Measurements from ENCODE around the gene CCDC71.

Gene CCDC71

DNA sequence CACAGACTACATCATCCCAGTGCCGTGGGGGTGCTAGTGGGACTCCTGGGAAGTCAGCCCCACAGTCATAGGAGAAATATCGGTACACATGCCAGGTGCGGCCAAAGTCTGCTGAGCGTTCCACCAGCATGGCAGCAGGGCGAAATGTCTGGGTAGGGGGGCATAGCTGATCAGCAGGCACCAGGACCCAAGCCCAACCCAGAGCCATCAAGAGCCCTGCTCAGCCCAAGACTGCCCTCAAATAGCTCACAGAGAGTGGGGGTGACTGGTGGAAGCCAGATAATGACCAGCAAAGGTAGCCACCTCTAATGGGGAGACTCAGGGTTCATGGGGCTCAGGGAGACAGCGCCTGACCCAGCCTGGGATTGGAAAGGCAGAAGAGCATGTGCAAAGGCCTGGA lies 34.6 kb downstream of the CCDC71 start:
- no peak for DNase-seq (ENCODE audit: low spot score)

DNA sequence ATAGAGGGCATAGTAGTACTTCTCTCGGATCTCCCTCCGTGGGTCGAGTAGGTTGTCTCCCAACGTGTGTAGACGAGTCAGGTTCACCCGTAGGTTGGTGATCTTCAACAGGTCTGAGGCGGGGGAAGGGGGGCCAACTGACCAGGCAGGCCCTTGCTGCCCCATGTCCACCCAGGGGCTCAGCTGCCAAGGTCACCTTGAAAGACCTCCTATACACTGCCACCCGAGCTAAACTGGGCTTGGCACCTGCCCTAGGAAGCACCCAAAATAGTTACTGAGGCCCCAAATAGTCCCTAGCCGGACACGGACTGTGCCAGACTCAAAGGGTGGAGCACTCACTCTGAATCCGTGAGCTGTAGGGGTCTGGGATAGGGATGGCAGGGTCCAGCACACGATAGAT lies 35.1 kb downstream of the CCDC71 start:
- no peak for DNase-seq (ENCODE audit: low spot score)

DNA sequence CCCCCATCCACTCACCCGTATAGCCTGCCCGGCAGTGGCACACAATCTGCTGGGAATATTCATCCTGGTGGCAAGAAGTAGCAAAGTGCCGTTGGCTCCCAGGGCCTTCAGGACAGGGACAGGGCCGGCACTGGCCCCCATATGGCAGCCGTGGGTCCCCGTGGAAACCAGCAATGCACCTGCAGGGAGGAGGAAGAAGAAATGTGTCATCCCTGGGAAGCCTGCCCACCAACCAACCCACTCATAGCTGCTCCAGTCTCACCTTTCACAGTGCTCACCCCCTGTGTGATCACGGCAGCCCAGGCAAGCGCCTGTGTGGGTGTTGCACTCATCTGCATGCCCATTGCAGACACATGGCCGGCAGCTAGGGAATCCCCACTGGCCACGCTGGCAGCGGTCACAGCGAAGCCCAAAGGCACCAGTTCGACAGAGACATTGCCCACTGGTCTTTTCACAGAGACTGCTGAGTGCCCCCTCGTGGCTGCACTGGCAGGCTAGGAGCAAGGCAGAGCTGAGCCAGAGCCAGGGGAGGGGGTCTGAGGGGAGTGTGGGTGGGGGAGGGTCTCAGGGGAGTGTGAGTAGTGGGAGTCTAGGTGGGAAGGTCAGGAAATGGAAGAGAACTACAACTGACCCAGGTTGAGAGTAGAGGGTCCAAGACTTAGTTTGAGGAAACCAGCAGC lies 41.0 kb downstream of the CCDC71 start:
- DNase-seq (ENCODE audit: low spot score), result no peak

DNA sequence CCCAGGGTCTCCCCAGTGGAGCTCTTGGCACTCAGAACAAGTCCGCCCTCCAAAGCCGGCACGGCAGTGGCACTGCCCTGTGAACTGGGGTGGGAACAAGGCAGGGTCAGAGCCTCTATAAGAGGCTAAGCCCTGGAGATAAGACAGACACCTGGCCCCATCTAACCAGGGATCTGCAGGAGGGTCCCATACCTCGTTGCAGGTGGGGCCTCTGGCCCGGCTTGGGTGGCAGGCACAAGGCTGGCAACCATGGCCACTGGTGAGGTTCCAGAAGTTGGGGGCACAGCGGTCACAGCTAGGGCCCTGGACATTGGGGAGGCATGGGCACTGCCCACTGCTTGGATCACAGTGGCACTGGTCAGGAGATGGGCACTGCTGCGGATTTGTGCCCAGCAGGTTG lies 41.9 kb downstream of the CCDC71 start:
- no peak for DNase-seq (ENCODE audit: low spot score)

DNA sequence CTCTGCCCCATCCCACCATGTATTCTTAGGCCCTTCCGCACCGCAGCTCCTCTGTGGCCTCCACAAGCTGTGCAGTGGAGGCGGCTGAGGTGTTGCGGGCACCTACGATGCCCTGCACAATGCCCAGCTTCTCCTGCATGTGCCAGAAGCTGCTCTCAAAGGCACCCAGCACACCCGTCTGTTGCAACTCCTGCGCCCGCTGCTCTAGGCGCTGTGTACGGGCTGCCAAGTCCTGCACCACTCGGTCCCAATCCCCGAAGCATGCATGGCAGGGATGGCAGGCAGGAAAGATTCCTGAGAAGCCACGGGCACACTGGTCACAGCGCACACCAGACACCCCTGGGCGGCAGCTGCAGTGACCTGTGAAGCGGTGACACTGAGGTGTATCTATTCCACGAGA lies 42.4 kb downstream of the CCDC71 start:
- DNase-seq (ENCODE audit: low spot score), result no peak

DNA sequence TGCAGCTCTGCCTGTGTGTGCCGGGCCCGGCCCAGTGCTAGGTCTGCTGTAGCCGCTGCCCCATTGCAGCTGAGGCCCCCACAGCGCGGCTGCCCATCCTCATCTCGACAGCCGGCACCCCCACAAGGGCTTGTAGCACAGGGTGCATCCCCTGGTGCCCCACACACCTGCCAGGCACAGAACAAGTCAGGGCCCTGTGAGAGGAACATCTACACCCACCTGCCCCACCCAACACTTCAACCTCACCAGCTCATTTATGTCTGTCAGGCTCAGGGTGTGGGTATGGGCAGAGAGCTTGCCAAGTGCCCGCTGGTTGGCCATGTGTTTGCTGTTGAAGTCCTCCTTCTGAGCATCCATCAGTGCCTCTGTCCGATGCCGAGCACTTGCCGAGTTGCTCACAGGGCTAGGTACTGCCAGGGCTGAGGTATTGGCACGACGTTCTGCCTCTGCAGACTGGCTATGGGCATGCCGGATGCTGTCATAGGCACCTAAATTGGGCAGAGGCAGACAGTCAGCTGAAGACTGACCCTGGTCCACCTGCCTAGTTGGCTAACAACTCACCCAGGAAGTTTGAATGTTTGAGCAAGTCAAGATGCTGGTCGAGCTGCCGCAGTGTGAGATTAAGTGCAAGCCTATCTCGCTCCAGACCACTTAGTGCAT lies 43.1 kb downstream of the CCDC71 start:
- DNase-seq (ENCODE audit: low spot score), result no peak

DNA sequence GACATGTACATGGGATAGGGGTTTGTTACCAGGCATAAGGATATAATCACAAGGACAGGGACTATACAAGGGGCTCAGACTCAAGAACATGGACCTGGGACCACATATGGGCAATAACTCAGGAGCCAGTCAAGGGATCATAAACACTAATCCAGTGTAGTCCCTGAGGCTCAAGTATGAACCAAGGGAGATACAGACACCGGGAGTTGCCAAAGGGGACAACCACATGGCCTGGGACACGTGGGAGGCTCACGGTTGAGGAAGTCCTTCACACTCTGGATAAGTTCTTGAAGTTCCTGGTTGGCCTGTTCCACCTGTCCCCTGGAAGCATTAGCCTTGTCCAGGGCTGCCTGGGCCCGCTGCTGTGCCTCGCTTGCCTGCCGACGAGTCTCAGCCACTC lies 43.7 kb downstream of the CCDC71 start:
- DNase-seq (ENCODE audit: low spot score), result no peak

DNA sequence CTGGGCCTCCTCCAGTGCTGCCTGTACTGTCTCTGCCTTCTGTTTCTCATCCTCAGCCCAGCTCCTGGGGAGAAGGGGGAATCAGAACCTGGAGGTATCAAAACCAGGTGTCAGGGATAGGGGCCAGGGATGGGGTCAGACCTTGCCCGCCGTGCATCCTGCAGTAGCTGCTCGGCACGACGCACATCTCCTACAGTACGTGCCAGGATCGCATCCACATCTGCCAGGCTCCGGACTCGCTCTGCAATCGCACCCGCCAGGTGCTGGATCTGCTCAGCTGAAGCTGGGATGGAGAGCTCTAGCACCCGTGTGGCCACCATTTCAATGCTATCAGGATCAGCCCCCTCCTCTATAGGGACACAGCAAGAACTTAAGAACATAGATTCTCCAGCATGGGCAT lies 44.1 kb downstream of the CCDC71 start:
- DNase-seq (ENCODE audit: low spot score), result no peak

DNA sequence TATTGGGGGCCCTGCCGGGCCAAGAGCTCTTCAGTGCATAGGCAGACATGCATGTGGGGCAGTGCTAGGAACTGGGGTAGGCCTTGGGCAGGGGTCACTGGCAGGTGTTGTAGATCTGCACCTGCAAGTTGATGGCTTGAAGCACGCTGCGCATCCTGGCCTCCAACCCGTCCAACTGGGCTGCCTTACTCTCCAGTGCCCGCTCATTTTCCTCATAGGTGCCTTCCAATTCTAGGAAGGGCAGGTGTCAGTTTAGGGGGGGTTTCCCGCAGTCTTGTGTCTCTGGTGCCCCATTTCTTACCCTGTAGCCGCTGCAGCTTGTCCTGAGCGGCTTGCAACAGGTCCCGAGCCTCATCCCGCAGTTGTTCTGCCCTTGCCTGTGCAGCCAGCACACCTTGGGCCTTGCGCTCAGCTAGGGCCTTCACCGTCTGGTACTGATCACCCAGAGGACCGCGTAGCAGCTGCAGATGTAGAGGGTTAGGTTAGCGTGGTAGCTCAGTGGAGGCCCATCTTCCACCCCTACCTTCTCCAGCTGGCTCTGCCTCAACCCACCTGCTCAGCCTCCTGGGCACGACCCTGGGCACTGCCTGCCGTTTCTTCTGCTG lies 44.9 kb downstream of the CCDC71 start:
- no peak for DNase-seq (ENCODE audit: low spot score)

DNA sequence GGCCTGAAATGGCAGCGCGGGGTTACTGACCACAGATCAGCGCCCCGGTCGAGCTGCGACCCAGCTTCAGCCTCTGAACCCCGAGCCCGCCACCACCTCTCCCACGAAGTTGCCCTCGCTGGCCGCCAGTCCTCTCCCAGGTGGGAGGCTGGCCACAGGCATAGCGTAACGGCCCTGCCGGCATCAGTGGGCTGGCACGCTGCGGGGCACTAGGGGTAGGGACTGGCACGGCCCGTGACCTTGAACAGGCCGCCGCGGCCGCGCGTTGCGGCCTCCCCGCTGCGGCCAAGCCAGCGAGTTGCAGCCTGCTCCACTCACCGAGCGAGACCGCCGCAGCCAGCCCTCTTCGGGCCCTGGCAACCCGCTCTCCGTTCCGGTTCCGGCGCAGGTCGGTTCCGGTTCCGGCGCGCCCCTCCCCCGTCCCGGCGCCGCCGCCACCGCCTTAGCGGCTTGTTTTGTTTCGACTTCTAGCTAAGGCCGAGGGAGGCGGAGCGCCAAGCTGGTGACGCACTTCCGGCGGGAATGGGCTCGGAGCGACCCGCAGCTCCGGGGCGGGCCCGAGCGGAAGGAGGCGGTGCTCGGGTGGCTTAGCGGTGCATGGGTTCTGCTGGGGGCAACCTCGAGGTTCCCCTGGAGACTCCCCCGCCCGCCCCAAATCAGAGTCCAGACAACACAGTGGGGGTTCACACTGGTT lies 45.5 kb downstream of the CCDC71 start, which contains the start of gene USP19:
Gene USP19, minus strand, starts transcription at position 386 of the 694 bp plus-strand sequence. CDS start 1,678 bp downstream, outside the sequence.
- DNase-seq (ENCODE audit: low spot score), result peak; percentile 96

DNA sequence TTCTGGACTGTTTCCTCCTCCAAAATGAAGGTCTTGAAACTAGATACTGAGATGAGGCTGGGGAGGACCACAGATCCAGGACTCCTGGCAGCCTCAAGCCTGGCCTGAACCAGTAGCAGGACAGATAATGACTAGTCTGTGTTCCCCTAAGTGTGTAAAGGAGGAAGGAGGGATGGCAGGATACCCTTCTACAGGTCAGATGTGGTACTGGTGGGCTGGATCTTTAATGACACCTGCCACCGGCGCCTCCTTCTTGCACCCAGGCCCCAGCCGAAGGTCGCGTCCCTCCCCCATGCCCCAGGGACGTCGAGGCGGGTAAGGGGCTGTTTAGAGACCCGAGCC lies 46.1 kb downstream of the CCDC71 start:
- DNase-seq (ENCODE audit: low spot score), result peak; percentile 38

DNA sequence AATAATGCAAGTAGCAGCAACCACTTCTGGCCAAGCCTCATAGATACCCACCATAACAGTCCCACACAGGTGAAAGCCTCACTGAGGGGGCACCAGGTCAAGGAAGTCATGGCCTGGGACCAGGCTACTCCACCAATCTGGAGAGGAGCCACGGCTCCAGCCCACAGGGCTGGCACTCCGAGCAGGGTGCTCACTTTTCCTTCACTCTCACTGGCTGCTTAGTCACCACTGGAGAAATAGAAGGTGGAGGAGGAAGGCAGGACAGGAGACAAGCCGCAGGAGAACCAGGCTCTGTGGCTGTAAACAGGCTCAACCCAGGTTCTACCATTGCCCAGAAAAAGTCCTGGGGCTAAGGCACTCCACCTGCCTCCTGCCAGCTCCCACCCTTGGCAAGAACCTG lies 46.7 kb downstream of the CCDC71 start:
- DNase-seq (ENCODE audit: low spot score), result no peak

DNA sequence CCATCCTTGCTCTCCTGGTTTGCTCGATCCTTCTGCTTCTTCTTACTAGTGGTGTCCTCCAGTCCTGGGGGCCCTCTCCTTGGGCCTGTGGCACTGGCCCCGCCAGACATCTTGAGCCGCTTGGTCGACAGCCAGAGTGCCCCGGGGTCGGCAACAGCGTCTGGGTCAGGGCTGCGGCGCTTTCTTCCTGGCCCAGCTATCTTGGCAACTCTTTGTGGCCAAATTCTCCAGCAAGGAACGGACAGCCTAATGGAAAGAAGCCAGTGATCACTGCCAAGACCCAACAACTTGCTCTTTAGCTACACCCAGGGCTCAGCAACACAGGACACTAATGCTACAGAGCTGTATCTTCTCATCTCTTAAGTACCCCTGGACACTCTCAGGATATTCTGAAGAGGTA lies 47.1 kb downstream of the CCDC71 start:
- DNase-seq (ENCODE audit: low spot score), result no peak

All from germinal center (tissue), 1 donor.